NCI-H146 treated with DMSO at 0.1 percent for 48 hours (cell line): ENCODE measurements around the gene CDKN1A.
A peak's percentile ranks its signal among the peaks of the same experiment; 100 is the strongest.

ENCODE experiments used
- DNase-seq: peaks from one replicate; lab custom pipeline; 2025; ENCODE audit not compliant: unreplicated experiment; lab: John Stamatoyannopoulos, UW

The CDKN1A gene

DNA sequence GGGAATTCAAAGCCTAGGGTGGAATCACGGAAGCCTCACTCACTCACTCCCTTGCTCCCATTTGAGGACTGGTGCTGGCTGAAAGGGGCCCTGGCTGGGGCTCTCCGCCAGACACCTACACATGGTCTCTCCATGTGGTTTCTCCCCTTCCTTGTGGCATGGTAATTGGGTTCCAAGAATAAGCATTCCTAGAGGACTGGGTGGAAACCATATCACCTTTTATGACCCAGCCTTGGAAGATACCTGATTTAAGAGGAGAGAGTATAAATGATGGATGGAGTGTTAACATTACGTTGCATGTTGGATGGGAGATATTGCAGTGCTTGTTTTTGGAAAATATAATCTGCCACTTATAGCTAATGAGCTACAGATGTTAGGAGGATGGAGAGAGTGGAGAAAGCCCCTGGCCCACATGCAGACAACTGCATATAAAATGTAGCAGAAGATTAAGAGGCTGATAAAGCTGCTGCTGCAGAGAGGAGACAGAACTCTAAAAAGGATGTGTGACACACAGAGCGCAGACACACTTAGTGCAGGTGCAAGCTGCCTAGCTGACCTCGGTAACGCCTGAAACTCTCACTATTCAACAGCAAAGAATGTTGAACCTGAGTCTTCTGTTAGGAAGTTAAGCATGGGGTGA, 23.3 kb upstream of the CDKN1A start:
- no peak for DNase-seq

- DNase-seq: no peak
Observed at GRCh38 chr6:36656441-36656840, 22.1 kb upstream of the CDKN1A start.

DNA sequence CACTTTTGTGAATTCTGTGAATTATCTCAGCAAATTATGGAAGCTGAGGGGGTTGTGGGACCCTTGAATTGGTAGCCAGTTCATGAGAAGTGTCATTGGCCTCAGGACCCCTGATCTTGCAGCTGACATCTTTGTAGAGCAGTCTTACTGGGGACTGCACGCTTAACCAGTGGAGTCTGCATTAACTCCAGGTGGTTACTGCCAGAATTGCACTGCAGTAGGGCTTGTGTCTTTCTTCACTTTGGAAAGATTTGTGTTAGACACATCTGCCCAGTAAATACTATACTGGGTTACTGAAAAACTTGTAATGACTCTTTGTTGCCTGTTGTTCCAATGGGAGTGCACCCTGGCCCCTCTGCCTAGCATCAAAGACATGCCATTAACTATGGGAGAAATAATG, 21.2 kb upstream of the CDKN1A start:
- DNase-seq: no peak

DNA sequence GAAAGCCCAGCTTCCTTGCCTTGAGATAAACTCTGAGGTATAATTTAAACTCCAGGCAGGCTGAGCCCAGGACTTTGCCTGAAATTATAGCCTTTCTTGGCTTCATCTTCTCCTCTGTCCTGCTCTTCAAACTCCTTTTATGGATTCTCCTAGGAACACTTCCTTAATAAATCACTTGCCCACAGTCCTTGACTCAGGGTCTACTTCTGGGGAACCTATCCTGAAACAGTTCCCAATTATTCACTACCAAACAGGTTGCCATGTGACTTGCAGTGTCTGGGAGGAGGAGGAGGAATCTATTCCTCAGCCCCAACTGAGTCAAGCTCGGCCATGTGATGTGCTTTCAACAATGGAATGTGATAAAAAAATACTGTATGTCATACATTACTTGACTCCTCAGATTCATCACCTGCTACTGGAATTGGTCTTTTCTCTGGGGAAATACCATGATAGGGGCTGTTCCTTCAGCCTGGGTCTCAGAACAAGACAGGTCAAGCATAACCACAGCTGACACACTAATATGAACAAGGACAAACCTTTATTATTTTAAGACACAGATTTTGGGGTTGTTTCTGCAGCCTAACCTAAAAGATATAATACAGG, 20.5 kb upstream of the CDKN1A start:
- no peak for DNase-seq

- no peak for DNase-seq
Observed at GRCh38 chr6:36659271-36659670, 19.2 kb upstream of the CDKN1A start.

DNA sequence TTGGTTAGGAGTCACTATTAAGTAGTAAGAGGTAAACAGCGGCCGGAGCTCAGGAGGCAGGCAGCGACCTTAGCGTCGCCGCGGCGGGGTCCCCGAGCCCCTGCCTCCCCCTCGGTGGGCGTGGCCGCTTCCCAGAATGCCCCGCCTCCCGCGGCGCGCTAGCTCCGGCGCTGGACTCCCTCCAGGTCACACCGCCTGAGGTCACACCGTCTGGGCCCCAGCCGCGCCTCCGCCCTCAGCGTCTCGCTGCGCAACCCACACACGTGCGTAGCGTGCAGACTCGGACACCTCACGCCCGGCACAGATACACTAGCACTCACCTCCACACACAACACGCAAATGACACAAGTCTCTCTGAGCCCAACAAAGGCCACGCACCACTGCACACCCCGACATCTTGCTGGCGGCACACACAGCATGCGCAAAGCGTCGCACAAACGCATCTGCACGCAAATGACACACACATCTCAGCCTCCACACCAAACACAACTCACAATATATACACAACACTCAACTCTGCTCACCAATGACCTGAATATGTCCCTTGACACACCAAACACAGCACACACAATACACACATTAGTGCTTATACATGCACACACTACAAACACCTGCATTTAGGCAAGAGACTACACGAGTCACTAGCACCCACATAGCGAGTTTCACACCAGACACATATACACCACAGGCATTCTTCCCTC, 17.6 kb upstream of the CDKN1A start:
- DNase-seq: no peak

DNA sequence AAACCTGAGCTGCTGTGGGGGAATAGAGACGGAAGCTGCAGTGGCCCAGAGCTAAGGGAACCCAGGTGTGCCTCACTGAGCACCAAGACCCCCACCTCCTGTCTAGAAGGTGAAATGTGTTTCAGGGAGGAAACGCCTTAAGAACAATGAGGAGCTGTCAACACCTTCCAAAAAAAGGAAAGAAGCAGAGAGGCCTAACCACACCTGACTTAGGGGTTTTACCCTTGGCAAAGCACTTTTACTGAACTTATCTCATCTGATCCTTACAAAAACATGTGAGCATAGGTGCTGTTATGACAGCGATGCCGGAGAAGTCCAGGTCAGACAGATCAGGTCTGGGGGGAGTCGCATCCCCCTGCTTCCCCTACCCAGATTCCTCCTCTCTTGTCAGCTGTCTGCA, 16.1 kb upstream of the CDKN1A start:
- no peak for DNase-seq

- DNase-seq: no peak
Observed at GRCh38 chr6:36662827-36663256, 15.7 kb upstream of the CDKN1A start.

DNA sequence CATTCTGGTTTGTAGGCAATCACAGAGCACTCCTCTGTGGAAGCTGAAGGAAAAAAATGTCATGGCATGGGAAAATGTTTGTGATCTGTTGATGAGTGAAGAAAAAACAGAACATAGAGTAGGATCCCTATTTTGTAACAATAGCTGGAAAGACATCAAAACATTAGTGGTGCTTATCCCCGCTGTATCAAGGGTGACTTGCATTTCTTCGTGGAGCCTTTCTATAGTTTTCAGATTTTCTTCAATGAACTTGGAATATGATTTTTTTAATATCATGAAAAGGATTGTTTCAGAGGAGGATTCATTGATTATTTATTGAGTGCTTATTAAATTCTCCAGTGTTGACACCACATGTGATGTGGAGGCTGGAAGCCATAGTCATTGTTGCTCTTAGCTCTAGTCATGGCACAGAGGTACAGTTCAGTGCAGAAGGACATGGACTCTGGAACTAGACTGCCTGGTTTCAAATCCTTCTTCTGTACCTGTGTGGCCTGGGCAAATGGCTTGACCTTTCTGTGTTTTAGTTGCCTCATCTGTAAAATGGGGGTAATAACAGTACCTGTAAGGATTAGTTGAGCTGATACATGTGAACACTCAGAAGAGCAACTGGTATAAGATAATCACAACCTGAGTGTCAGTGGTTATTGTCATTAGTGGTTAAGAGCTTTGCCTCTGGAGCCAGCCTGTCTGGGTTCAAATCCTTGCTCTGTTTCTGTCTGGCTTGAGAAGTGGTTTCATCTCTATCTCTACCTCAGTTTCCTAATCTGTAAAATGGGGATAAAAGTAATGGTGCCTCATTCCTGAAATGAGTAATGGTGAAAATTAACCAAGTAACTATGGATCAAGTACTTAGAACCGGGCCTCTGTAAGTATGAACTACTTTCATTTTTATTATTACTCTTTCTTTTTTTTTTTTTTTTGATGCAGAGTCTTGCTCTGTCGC, 14.7 kb upstream of the CDKN1A start:
- no peak for DNase-seq

DNA sequence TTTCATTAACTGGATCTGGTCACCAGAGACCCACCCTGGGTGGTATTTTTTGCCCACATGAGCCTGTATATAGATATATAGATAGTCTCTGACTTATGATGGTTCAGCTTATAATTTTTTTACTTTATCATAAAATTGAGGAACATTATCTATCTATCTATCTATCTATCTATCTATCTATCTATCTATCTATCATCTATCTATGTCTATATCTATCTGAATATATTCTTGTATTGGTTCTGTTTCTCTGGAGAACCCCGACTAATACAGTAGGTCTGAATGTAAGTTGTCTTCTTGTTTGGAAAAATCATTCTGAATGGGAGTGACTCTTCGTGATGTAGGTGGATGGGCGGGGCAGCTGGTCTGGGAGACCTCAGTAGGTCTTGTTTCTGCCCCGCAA, 13.3 kb upstream of the CDKN1A start:
- DNase-seq: no peak

DNA sequence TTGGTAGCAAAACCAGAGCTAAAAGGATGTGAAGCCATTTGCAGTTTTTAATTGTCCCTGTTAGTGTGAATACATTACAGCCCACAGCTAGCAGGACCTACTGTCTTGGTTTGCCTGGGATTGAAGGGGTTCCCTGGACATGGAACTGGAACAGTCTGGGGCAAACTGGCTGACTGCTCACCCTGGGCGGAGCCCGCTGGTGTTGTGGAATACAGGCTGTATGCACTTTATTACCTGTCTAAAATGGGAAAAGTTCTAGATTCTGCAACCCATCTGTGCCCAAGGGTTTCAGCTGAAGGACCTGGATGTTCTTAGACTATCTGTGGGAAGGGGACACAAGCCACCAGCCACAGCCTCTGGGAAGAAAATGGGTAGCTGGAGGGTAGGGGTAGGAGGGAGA, 12.2 kb upstream of the CDKN1A start:
- no peak for DNase-seq

DNA sequence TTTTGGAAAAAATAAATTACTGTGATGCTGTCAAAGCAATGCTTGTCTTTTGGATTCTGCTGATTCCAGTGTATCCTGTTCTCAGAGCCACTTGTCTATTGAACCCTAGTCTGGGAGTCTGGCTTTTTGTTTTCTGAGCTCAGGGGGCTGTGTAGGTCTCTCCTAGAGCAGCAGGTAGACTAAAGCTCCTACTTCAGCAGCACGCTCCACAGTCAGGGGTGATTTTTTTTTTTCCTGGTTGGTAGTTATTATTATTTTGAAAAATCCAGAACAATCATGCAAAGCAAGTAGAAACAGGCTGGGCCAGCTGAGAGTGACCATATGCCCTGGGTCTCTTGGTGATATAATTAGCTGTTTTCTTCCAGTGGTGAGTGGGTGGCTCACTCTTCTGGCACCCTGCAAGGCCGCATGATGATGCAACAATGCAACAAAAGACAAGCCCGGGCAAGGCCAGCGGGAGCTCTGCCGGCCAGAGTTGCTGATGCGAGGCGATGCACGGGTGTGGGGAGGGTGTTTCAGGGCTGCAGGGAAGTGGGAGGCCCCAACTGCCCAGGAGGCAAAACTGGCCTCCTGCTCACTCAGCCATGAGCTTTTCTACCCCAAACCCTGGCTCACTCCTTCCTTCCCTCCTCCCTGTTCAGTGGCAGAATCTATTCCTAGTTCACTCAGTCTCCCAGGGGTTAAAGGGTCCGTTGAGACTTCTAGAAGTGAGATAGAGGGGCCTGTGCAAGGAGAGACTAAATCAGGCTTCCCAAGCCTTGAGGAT, 11.5 kb upstream of the CDKN1A start:
- peak; percentile 97 for DNase-seq

GRCh38 chr6:36668591-36668990, 9.9 kb upstream of the CDKN1A start:
- DNase-seq: no peak

- no peak for DNase-seq
Observed at GRCh38 chr6:36669002-36669401, 9.5 kb upstream of the CDKN1A start.

- no peak for DNase-seq
Observed at GRCh38 chr6:36670271-36670670, 8.2 kb upstream of the CDKN1A start.

DNA sequence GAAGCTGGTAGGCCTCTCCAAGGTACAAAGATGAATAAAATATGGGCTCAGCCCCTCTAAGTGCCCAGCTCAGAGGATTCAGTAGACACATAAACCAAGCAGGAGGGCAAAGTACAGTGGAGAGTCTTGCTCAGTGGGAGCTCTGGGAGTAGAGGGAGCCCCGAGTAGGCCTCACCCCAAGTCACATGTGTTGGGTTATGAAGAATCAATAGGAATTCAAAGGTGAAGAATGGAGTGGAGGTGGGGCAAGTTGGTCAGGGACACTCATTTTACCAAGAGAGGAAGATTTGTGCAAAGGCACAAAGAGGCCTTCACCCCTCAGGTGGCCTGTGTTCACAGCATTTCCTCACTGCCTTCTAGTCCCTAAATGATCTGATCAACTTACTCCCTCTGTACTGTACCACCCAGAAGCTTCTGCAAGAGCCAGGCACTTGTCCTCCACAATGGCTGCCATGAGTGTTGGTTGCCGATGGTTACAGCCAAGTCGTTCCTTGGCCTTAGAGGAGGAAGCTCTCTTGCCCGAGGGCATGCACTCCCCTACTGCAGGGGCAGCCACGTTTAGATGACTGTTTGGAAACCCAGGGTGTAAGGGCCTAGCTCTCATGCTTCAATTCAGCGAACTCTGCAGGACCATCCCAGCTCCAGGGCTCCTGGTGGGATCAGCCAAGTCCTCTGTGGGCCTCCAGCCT, 6.7 kb upstream of the CDKN1A start:
- peak; percentile 30 for DNase-seq

DNA sequence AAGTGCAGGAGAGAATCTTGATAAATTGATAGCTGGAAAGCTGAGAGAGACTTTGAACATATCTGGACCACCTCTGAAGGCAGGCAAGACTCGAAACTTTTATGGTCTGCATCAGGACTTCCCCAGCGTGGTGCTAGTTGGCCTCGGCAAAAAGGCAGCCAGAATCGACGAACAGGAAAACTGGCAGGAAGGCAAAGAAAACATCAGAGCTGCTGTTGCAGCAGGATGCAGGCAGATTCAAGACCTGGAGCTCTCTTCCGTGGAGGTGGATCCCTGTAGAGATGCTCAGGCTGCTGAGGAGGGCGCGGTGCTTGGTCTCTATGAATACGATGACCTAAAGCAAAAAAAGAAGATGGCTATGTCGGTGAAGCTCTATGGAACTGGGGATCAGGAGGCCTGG, 4.6 kb upstream of the CDKN1A start:
- no peak for DNase-seq

- DNase-seq: no peak
Observed at GRCh38 chr6:36674942-36675341, 3.6 kb upstream of the CDKN1A start.

DNA sequence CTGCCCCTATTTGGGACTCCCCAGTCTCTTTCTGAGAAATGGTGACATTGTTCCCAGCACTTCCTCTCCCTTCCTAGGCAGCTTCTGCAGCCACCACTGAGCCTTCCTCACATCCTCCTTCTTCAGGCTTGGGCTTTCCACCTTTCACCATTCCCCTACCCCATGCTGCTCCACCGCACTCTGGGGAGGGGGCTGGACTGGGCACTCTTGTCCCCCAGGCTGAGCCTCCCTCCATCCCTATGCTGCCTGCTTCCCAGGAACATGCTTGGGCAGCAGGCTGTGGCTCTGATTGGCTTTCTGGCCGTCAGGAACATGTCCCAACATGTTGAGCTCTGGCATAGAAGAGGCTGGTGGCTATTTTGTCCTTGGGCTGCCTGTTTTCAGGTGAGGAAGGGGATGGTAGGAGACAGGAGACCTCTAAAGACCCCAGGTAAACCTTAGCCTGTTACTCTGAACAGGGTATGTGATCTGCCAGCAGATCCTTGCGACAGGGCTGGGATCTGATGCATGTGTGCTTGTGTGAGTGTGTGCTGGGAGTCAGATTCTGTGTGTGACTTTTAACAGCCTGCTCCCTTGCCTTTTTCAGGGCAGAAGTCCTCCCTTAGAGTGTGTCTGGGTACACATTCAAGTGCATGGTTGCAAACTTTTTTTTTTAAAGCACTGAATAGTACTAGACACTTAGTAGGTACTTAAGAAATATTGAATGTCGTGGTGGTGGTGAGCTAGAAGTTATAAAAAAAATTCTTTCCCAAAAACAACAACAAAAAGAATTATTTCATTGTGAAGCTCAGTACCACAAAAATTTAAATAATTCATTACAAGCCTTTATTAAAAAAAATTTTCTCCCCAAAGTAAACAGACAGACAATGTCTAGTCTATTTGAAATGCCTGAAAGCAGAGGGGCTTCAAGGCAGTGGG, 2.1 kb upstream of the CDKN1A start:
- DNase-seq: peak; percentile 50
